ENCODE measurements around the gene ROPN1L. TPM values are rescaled to one million over a fixed set of nuclear protein-coding genes. Genes with fewer than 3 reads are reported as not detected.

Gene ROPN1L
- total RNA-seq, 1 experiment from 2014 or later = 0.66 TPM

DNA sequence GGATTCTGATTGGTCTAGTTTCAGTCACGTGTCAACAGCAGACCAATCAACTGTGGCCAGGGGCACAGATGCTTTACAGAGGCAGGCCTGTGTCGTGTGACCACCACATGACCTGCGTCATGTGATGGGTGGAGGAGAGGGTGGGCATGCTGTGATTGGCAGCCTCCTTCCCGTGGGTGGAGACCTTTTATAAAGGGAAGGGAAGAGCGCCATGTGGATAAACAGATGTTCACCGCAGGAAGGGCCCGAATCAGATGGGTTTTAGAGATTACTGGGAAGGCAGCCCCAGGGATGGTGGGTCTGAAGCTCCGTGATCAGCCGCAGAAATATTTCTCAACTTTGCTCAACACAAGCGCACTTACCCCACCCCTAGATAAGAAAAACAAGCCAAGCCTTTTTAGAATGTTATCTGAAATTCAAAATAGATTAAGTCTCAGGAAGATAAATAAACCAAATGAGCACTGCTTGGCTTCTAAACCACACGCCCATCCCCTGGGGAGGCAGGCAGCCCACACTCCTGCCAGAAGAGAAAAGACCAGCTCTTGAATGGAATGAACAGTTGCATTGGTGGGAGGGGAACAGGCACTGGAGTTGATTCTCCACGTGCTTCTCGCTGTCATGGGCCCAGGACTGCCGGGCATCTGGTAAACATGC is 43.6 kb downstream of the ROPN1L start:
- peak; percentile 85 for ATAC-seq
- H3K27me3 ChIP-seq (ENCODE audit: insufficient read depth, low read length) = no peaks in the 10 kb centered on the region
- H3K9me2 ChIP-seq (ENCODE audit: insufficient read depth) = no peaks in the 10 kb centered on the region
- no TSS peak for BruUV-seq (replicated peaks)
- CTCF ChIA-PET = no interaction called here
- no peaks in the 10 kb centered on the region for H3K79me2 ChIP-seq (ENCODE audit: insufficient read depth, low read length)
- POLR2A ChIA-PET = no interaction called here
- H2AFZ ChIP-seq (ENCODE audit: low read depth, low read length, poor library complexity, severe bottlenecking) = no peak overlapping the region
- H4K20me1 ChIP-seq (ENCODE audit: insufficient read depth) = no peaks in the 10 kb centered on the region
- TF ChIP-seq EGR1 (IDR thresholded peaks at IDR 0.05; ENCODE audit: low read depth) = no peak
- no peak for TF ChIP-seq POLR2AphosphoS5 (IDR thresholded peaks at IDR 0.05; ENCODE audit: low read depth, low read length)
- no peak for TF ChIP-seq CBX3 (IDR thresholded peaks at IDR 0.05; ENCODE audit: low read depth)
- no peak for TF ChIP-seq TCF7L2 (IDR thresholded peaks at IDR 0.05; ENCODE audit: borderline replicate concordance, extremely low read depth, insufficient read depth, insufficient read length)
- RAD21 ChIA-PET (ENCODE audit: low non-redundant PET in 1 of 2, low total read pairs in 2 of 2, uncharacterized antibody in 2 of 2, unreplicated experiment in 2 of 2) = no interaction called here
- H3K4me2 ChIP-seq (ENCODE audit: low read length) = no peak overlapping the region
- no peak overlapping the region for H3K27ac ChIP-seq (ENCODE audit: low read depth, low read length)
- H3K36me3 ChIP-seq (ENCODE audit: control insufficient read depth in 1 of 2, insufficient read depth in 2 of 2, low read length in 2 of 2) = no peaks in the 10 kb centered on the region
- peak; percentile 18 for DNase-seq (ENCODE audit: low read depth, low spot score)
- H3K9ac ChIP-seq (ENCODE audit: low read length) = no peak overlapping the region
- no peaks in the 10 kb centered on the region for H3K9me3 ChIP-seq (ENCODE audit: control insufficient read depth in 1 of 2, insufficient read depth in 1 of 2, low read depth in 1 of 2, low read length in 2 of 2)
- peaks cover 4 to 22% of the 10 kb centered on the region in 2 experiments; a peak in 2 of 4 replicates for H3K4me1 ChIP-seq (ENCODE audit: control insufficient read depth in 1 of 2, insufficient read depth in 2 of 2, low read length in 2 of 2)
- intact Hi-C loops (cut with micrococcal nuclease) = no loop called here
- no peak overlapping the region for H3K4me3 ChIP-seq (replicated peaks in 1 of 2; ENCODE audit: low read depth in 1 of 2, low read length in 2 of 2)

DNA sequence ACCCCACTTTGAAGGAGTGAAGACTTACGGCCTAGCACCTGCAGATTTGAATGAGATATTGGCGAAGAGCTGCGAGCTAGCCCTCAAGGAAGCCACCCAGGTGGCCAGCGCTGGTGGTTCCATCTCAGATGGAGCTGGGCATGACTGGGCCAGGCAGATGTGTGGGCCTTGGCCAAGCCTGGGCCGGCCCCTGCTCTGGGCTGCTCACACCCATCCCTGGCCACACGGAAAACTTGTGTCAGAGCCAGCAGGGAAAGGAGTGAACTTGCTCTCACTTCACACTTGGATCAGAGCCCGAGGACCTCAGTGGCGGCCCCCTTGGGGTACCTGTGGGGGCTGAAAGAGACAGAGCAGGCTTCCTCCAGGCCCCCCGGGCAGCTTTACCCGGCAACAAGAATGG is 44.2 kb downstream of the ROPN1L start:
- H3K9ac ChIP-seq (ENCODE audit: low read length) = no peak overlapping the region
- BruUV-seq (replicated peaks) = no TSS peak
- peaks cover 4 to 22% of the 10 kb centered on the region in 2 experiments; a peak in 2 of 4 replicates for H3K4me1 ChIP-seq (ENCODE audit: control insufficient read depth in 1 of 2, insufficient read depth in 2 of 2, low read length in 2 of 2)
- no peak overlapping the region for H3K27ac ChIP-seq (ENCODE audit: low read depth, low read length)
- ChIA-PET CTCF (no interaction called here), POLR2A (no interaction called here), RAD21 (ENCODE audit: low non-redundant PET in 1 of 2, low total read pairs in 2 of 2, uncharacterized antibody in 2 of 2, unreplicated experiment in 2 of 2) (no interaction called here)
- no peak overlapping the region for H3K4me2 ChIP-seq (ENCODE audit: low read length)
- H3K9me3 ChIP-seq (ENCODE audit: control insufficient read depth in 1 of 2, insufficient read depth in 1 of 2, low read depth in 1 of 2, low read length in 2 of 2) = no peaks in the 10 kb centered on the region
- H3K4me3 ChIP-seq (replicated peaks in 1 of 2; ENCODE audit: low read depth in 1 of 2, low read length in 2 of 2) = no peak overlapping the region
- no peaks in the 10 kb centered on the region for H3K79me2 ChIP-seq (ENCODE audit: insufficient read depth, low read length)
- DNase-seq (ENCODE audit: low read depth, low spot score) (no peak), ATAC-seq (no peak)
- no peaks in the 10 kb centered on the region for H4K20me1 ChIP-seq (ENCODE audit: insufficient read depth)
- H2AFZ ChIP-seq (ENCODE audit: low read depth, low read length, poor library complexity, severe bottlenecking) = no peak overlapping the region
- H3K9me2 ChIP-seq (ENCODE audit: insufficient read depth) = no peaks in the 10 kb centered on the region
- no peaks in the 10 kb centered on the region for H3K27me3 ChIP-seq (ENCODE audit: insufficient read depth, low read length)
- intact Hi-C loops (cut with micrococcal nuclease) = no loop called here
- no peaks in the 10 kb centered on the region for H3K36me3 ChIP-seq (ENCODE audit: control insufficient read depth in 1 of 2, insufficient read depth in 2 of 2, low read length in 2 of 2)
- TF ChIP-seq, protein P1, sequence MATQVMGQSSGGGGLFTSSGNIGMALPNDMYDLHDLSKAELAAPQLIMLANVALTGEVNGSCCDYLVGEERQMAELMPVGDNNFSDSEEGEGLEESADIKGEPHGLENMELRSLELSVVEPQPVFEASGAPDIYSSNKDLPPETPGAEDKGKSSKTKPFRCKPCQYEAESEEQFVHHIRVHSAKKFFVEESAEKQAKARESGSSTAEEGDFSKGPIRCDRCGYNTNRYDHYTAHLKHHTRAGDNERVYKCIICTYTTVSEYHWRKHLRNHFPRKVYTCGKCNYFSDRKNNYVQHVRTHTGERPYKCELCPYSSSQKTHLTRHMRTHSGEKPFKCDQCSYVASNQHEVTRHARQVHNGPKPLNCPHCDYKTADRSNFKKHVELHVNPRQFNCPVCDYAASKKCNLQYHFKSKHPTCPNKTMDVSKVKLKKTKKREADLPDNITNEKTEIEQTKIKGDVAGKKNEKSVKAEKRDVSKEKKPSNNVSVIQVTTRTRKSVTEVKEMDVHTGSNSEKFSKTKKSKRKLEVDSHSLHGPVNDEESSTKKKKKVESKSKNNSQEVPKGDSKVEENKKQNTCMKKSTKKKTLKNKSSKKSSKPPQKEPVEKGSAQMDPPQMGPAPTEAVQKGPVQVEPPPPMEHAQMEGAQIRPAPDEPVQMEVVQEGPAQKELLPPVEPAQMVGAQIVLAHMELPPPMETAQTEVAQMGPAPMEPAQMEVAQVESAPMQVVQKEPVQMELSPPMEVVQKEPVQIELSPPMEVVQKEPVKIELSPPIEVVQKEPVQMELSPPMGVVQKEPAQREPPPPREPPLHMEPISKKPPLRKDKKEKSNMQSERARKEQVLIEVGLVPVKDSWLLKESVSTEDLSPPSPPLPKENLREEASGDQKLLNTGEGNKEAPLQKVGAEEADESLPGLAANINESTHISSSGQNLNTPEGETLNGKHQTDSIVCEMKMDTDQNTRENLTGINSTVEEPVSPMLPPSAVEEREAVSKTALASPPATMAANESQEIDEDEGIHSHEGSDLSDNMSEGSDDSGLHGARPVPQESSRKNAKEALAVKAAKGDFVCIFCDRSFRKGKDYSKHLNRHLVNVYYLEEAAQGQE (IDR thresholded peaks at IDR 0.05; ENCODE audit: low read depth) = no peak
- no peak for TF ChIP-seq RAD21 (IDR thresholded peaks at IDR 0.05; ENCODE audit: low read depth)
- TF ChIP-seq ELF1 (IDR thresholded peaks at IDR 0.05; ENCODE audit: borderline replicate concordance, low read depth) = no peak
- no peak for TF ChIP-seq CBX3 (IDR thresholded peaks at IDR 0.05; ENCODE audit: low read depth)
- no peak for TF ChIP-seq EGR1 (IDR thresholded peaks at IDR 0.05; ENCODE audit: low read depth)
- no peak for TF ChIP-seq POLR2A (IDR thresholded peaks at IDR 0.05; ENCODE audit: borderline replicate concordance, extremely low read depth, insufficient read depth, insufficient read length)
- TF ChIP-seq, protein P2, sequence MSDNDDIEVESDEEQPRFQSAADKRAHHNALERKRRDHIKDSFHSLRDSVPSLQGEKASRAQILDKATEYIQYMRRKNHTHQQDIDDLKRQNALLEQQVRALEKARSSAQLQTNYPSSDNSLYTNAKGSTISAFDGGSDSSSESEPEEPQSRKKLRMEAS (IDR thresholded peaks at IDR 0.05) = no peak
- TF ChIP-seq EZH2phosphoT487 (IDR thresholded peaks at IDR 0.05; ENCODE audit: borderline replicate concordance) = no peak
- TF ChIP-seq SIN3A (IDR thresholded peaks at IDR 0.05; ENCODE audit: low read depth) = no peak
- no peak for TF ChIP-seq TCF7L2 (IDR thresholded peaks at IDR 0.05; ENCODE audit: borderline replicate concordance, extremely low read depth, insufficient read depth, insufficient read length)
- no peak for TF ChIP-seq EZH2 (IDR thresholded peaks at IDR 0.05)
- TF ChIP-seq, protein P3, sequence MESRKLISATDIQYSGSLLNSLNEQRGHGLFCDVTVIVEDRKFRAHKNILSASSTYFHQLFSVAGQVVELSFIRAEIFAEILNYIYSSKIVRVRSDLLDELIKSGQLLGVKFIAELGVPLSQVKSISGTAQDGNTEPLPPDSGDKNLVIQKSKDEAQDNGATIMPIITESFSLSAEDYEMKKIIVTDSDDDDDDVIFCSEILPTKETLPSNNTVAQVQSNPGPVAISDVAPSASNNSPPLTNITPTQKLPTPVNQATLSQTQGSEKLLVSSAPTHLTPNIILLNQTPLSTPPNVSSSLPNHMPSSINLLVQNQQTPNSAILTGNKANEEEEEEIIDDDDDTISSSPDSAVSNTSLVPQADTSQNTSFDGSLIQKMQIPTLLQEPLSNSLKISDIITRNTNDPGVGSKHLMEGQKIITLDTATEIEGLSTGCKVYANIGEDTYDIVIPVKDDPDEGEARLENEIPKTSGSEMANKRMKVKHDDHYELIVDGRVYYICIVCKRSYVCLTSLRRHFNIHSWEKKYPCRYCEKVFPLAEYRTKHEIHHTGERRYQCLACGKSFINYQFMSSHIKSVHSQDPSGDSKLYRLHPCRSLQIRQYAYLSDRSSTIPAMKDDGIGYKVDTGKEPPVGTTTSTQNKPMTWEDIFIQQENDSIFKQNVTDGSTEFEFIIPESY (IDR thresholded peaks at IDR 0.05; ENCODE audit: extremely low read depth, insufficient replicate concordance, low read length) = no peak
- no peak for TF ChIP-seq FOSL1 (IDR thresholded peaks at IDR 0.05; ENCODE audit: low read depth)
- TF ChIP-seq POLR2AphosphoS5 (IDR thresholded peaks at IDR 0.05; ENCODE audit: low read depth, low read length) = no peak

All from HCT116 (cell line).